ENCODE data around the gene ADAMTS18. TPM values are rescaled to one million over a fixed set of nuclear protein-coding genes. Genes with fewer than 3 reads are reported as not detected.

ADAMTS18 gene
- total and polyA plus RNA-seq, 2 of the 8 experiments (the other 6 are each of a cell fraction or from before 2014, with no cell fraction given): 0.05 to 0.19 TPM

GRCh38 chr16:77467821-77468335 is 33.0 kb upstream of the ADAMTS18 start:
- H2BK5ac ChIP-seq (ENCODE audit: low read depth, low read length): no peak overlapping the region
- no peak overlapping the region for H3K4ac ChIP-seq (replicated peaks; ENCODE audit: insufficient read length, low read depth, low read length)
- DNase-seq (ENCODE audit: low read depth in 1 of 2, low spot score in 2 of 2) (no peak), FAIRE-seq (no peak)
- H3K27me3 ChIP-seq (replicated peaks in 1 of 4; ENCODE audit: control insufficient read depth in 3 of 4, extremely low read depth in 1 of 4, insufficient read depth in 3 of 4, low read length in 3 of 4): no peaks in the 10 kb centered on the region
- H3K4me2 ChIP-seq (ENCODE audit: insufficient read depth in 1 of 2, low read depth in 2 of 2, low read length in 2 of 2): no peak overlapping the region
- TF ChIP-seq CTBP2 (IDR thresholded peaks at IDR 0.05; ENCODE audit: borderline replicate concordance, insufficient read depth, insufficient read length, low read length) (no peak), POLR2AphosphoS5 (IDR thresholded peaks at IDR 0.05; ENCODE audit: low read depth, low read length) (no peak), JUN (IDR thresholded peaks at IDR 0.05; ENCODE audit: low read depth, low read length) (no peak), YY1 (IDR thresholded peaks at IDR 0.05; ENCODE audit: low read depth, low read length) (no peak), CEBPB (IDR thresholded peaks at IDR 0.05; ENCODE audit: low read depth, low read length) (no peak), EP300 (IDR thresholded peaks at IDR 0.05; ENCODE audit: borderline replicate concordance in 1 of 2, low read depth in 2 of 2, low read length in 2 of 2) (no peak), TBP (IDR thresholded peaks at IDR 0.05; ENCODE audit: low read depth, low read length) (no peak), SUZ12 (IDR thresholded peaks at IDR 0.05; ENCODE audit: low read length) (no peak), MAFK (IDR thresholded peaks at IDR 0.05; ENCODE audit: low read depth, low read length) (no peak), PHF8 (conservative IDR thresholded peaks at IDR 0.05; ENCODE audit: low read depth, low read length) (no peak), E2F6 (IDR thresholded peaks at IDR 0.05) (no peak), CREB1 (IDR thresholded peaks at IDR 0.05) (no peak), SP1 (IDR thresholded peaks at IDR 0.05; ENCODE audit: low read depth, low read length) (no peak), SP4 (IDR thresholded peaks at IDR 0.05; ENCODE audit: low read length) (no peak), GABPA (IDR thresholded peaks at IDR 0.05; ENCODE audit: borderline replicate concordance, insufficient read depth, low read length) (no peak)
- H3K36me3 ChIP-seq (ENCODE audit: control insufficient read depth in 2 of 4, insufficient read depth in 4 of 4, low read length in 3 of 4): no peaks in the 10 kb centered on the region
- H4K8ac ChIP-seq (ENCODE audit: extremely low read depth, insufficient read depth, low read length): no peak overlapping the region
- H2BK12ac ChIP-seq (ENCODE audit: low read depth, low read length): no peak overlapping the region
- H3K9me3 ChIP-seq (ENCODE audit: insufficient read depth in 2 of 2, low read depth in 1 of 2, low read length in 1 of 2): no peaks in the 10 kb centered on the region
- H3K14ac ChIP-seq (ENCODE audit: insufficient read length): no peak overlapping the region
- no peak overlapping the region for H2AK5ac ChIP-seq (ENCODE audit: low read depth, low read length)
- no peaks in the 10 kb centered on the region for H3K79me2 ChIP-seq (ENCODE audit: control insufficient read depth in 1 of 2, insufficient read depth in 2 of 2, low read length in 2 of 2)
- H3K23ac ChIP-seq (ENCODE audit: insufficient read length): no peak overlapping the region
- H3K9ac ChIP-seq (replicated peaks in 1 of 4; ENCODE audit: extremely low read depth in 1 of 4, low read depth in 3 of 4, low read length in 3 of 4): no peak overlapping the region
- H3K27ac ChIP-seq (ENCODE audit: low read depth, low read length): no peak overlapping the region
- H4K20me1 ChIP-seq (replicated peaks in 1 of 2; ENCODE audit: control insufficient read depth in 1 of 2, insufficient read depth in 2 of 2, low read length in 2 of 2): no peaks in the 10 kb centered on the region
- H2AFZ ChIP-seq (ENCODE audit: low read length): no peak overlapping the region
- H3K18ac ChIP-seq (ENCODE audit: extremely low read depth, low read length): no peak overlapping the region
- POLR2A ChIA-PET (ENCODE audit: partially characterized antibody): no interaction called here
- no peak overlapping the region for H3K4me3 ChIP-seq (ENCODE audit: extremely low read depth in 1 of 4, insufficient read depth in 2 of 4, low read depth in 3 of 4, low read length in 4 of 4)
- no peak overlapping the region for H2BK15ac ChIP-seq (ENCODE audit: low read length)
- H2BK20ac ChIP-seq (ENCODE audit: low read length): no peak overlapping the region
- no peaks in the 10 kb centered on the region for H3K79me1 ChIP-seq (ENCODE audit: low read depth, low read length)
- H4K5ac ChIP-seq (ENCODE audit: insufficient read length, low read depth, low read length): no peak overlapping the region
- WGBS, 2 experiments (ENCODE audit: extremely low coverage in 1 of 2, insufficient coverage in 1 of 2, insufficient read length in 1 of 2, insufficient replicate concordance in 2 of 2, low coverage in 1 of 2, low lambda C conversion rate in 2 of 2, missing lambda C conversion rate in 1 of 2): 85% methylated on average over 6 of the region's 6 CpGs; no CpG with 5 or more reads in 1 of the 2 experiments
- H3K23me2 ChIP-seq (ENCODE audit: low read depth, low read length): no peaks in the 10 kb centered on the region
- no peak overlapping the region for H4K91ac ChIP-seq (replicated peaks; ENCODE audit: insufficient read length, low read length)
- CTCF ChIA-PET (ENCODE audit: partially characterized antibody): interaction anchor here (0.6 to 0.9 kb wide), 2 partner anchors 31 to 73 kb away, joined by 3 read pairs; no protein-coding TSS in a partner anchor
- H3K56ac ChIP-seq (replicated peaks; ENCODE audit: insufficient read length, low read depth, low read length): no peak overlapping the region
- no peak overlapping the region for H2BK120ac ChIP-seq (replicated peaks; ENCODE audit: low read depth, low read length)
- peaks cover 0 to under 1% (median 0%) of the 10 kb centered on the region in 4 experiments; a peak in 2 of 7 replicates for H3K4me1 ChIP-seq (replicated peaks in 1 of 4; ENCODE audit: control insufficient read depth in 3 of 4, insufficient read depth in 4 of 4, low read length in 3 of 4)

Data from H1 (cell line).